HEK293 (cell line): ENCODE measurements around the gene FRMD4A.

Experiments used
- CTCF ChIA-PET: fragments of 350-600 bp; formaldehyde crosslinking; extraction: SDS; loops from one replicate; lab custom pipeline; 2021; ENCODE audit warnings: antibody characterized with exemption; lab: Yijun Ruan, JAX
- POLR2A ChIA-PET: fragments of 300-600 bp; formaldehyde crosslinking; extraction: SDS; loops from one replicate; lab custom pipeline; 2020; ENCODE audit warnings: antibody characterized with exemption, inconsistent platforms; lab: Yijun Ruan, JAX
- H3K27ac ChIP-seq: fragments of 200-500 bp; sonication (Bioruptor generic); 2 replicates; pipeline ENCODE4 v1.5.1; 2014; ENCODE audit warnings: low read depth, low read length, control low read depth, inconsistent platforms; ENCODE audit errors: extremely low read depth
- H3K36me3 ChIP-seq, 2 experiments: fragments of 200-500 bp in 1 of 2; sonication (Bioruptor generic) in 1 of 2; 1 replicate in 1 of 2; 2 replicates in 1 of 2; pipeline ENCODE4 v1.5.1; 2014 to 2017; ENCODE audit warnings: inconsistent platforms in 2 of 2, low read length in 2 of 2; ENCODE audit not compliant: control insufficient read depth in 2 of 2, insufficient read depth in 1 of 2
- H3K4me1 ChIP-seq: fragments of 200-500 bp; sonication (Bioruptor generic); 2 replicates; pipeline ENCODE4 v1.5.1; 2014; ENCODE audit warnings: mild to moderate bottlenecking, low read length, inconsistent platforms; ENCODE audit not compliant: control insufficient read depth, insufficient read depth
- H3K4me3 ChIP-seq: 2 replicates; pipeline ENCODE4 v1.5.1; 2011; ENCODE audit warnings: low read depth, mild to moderate bottlenecking, control low read depth, low read length, moderate library complexity
- H3K9me3 ChIP-seq: fragments of 200-500 bp; sonication (Bioruptor generic); 2 replicates; pipeline ENCODE4 v1.5.1; 2014; ENCODE audit warnings: low read depth, low read length, inconsistent platforms; ENCODE audit not compliant: control insufficient read depth, insufficient read depth
- BCL11A ChIP-seq: fragments of 450-650 bp; formaldehyde crosslinking; IDR thresholded peaks from 2 replicates; pipeline ENCODE4 v1.5.1; 2016; ENCODE audit warnings: low read depth, missing biosample characterization, missing genetic modification characterization
- FEZF1 ChIP-seq: fragments of 450-650 bp; formaldehyde crosslinking; IDR thresholded peaks from 2 replicates; pipeline ENCODE4 v1.5.1; 2016; ENCODE audit warnings: missing biosample characterization, missing genetic modification characterization
- GLI2 ChIP-seq: fragments of 450-650 bp; formaldehyde crosslinking; IDR thresholded peaks from 2 replicates; pipeline ENCODE4; 2017; ENCODE audit warnings: missing biosample characterization, missing genetic modification characterization, low read depth, borderline replicate concordance
- ZFP69B ChIP-seq: fragments of 450-650 bp; formaldehyde crosslinking; IDR thresholded peaks from 2 replicates; pipeline ENCODE4 v1.5.1; 2016; ENCODE audit warnings: missing biosample characterization, missing genetic modification characterization
- ZNF10 ChIP-seq: fragments of 450-650 bp; formaldehyde crosslinking; IDR thresholded peaks from 2 replicates; pipeline ENCODE4 v1.5.1; 2017; ENCODE audit warnings: missing biosample characterization, missing genetic modification characterization
- ZNF112 ChIP-seq: fragments of 450-650 bp; formaldehyde crosslinking; IDR thresholded peaks from 2 replicates; pipeline ENCODE4 v1.5.0; 2017; ENCODE audit warnings: missing biosample characterization, missing genetic modification characterization
- ZNF140 ChIP-seq: fragments of 450-650 bp; formaldehyde crosslinking; IDR thresholded peaks from 2 replicates; pipeline ENCODE4 v1.5.1; 2016; ENCODE audit warnings: missing biosample characterization, missing genetic modification characterization
- ZNF341 ChIP-seq: fragments of 450-650 bp; formaldehyde crosslinking; IDR thresholded peaks from 2 replicates; pipeline ENCODE4; 2016; ENCODE audit warnings: low read depth, missing biosample characterization, missing genetic modification characterization
- ZNF555 ChIP-seq: fragments of 450-650 bp; formaldehyde crosslinking; conservative IDR thresholded peaks from 2 replicates; pipeline ENCODE4 v1.5.1; 2017; ENCODE audit warnings: missing biosample characterization, mild to moderate bottlenecking, missing genetic modification characterization, inconsistent platforms
- ZNF561 ChIP-seq: fragments of 450-650 bp; IDR thresholded peaks from 2 replicates; pipeline ENCODE4 v1.5.1; 2018; ENCODE audit warnings: missing biosample characterization, missing genetic modification characterization, borderline replicate concordance
- ZNF571 ChIP-seq: fragments of 450-650 bp; formaldehyde crosslinking; IDR thresholded peaks from 2 replicates; pipeline ENCODE4 v1.5.0; 2017; ENCODE audit warnings: missing biosample characterization, missing genetic modification characterization
- ZNF621 ChIP-seq: fragments of 450-650 bp; formaldehyde crosslinking; IDR thresholded peaks from 2 replicates; pipeline ENCODE4 v1.5.1; 2017; ENCODE audit warnings: missing biosample characterization, missing genetic modification characterization
- ZNF677 ChIP-seq: fragments of 450-650 bp; IDR thresholded peaks from 2 replicates; pipeline ENCODE4 v1.5.0; 2018; ENCODE audit warnings: missing biosample characterization, mild to moderate bottlenecking, missing genetic modification characterization, moderate library complexity
- ZNF792 ChIP-seq: fragments of 450-650 bp; formaldehyde crosslinking; IDR thresholded peaks from 2 replicates; pipeline ENCODE4 v1.5.1; 2016; ENCODE audit warnings: missing biosample characterization, missing genetic modification characterization
- TF ChIP-seq, protein P1 (sequence below): fragments of 450-650 bp; formaldehyde crosslinking; IDR thresholded peaks from 2 replicates; pipeline ENCODE4 v1.5.1; 2016; ENCODE audit warnings: missing biosample characterization, missing genetic modification characterization
- TF ChIP-seq, protein P2 (sequence below): fragments of 450-650 bp; formaldehyde crosslinking; IDR thresholded peaks from 2 replicates; pipeline ENCODE4 v1.5.1; 2017; ENCODE audit warnings: missing biosample characterization, missing genetic modification characterization
- TF ChIP-seq, protein P3 (sequence below): fragments of 450-650 bp; formaldehyde crosslinking; IDR thresholded peaks from 2 replicates; pipeline ENCODE4 v1.5.1; 2016; ENCODE audit warnings: missing biosample characterization, missing genetic modification characterization
- TF ChIP-seq, protein P4 (sequence below): fragments of 450-650 bp; IDR thresholded peaks from 2 replicates; pipeline ENCODE4 v1.5.1; 2018; ENCODE audit warnings: missing biosample characterization, missing genetic modification characterization

The FRMD4A gene

DNA sequence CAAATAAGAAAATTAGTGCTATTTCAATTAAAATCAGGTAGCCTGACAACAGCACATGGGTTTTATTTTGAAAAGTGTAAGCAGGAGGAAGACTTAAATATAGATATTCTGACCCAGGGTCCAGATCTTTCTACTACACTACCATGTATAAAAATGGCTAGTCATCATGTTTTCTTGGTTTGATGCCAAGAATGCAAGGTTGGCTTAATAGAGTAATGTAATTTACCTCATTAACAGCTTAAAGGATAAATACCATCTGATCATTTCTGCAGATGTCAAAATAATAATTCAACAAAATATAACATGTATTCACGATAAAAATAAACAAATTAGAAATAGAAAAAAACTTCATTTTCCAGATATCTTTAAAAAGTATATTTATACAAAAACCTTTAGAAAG, 39.4 kb downstream of the FRMD4A start:
- H3K27ac ChIP-seq = no peak overlapping the region
- H3K4me3 ChIP-seq = no peak overlapping the region
- TF ChIP-seq ZNF112 (tag by site-specific recombination) (no peak), ZNF555 (tag by site-specific recombination) (no peak), FEZF1 (tag by site-specific recombination) (no peak), ZNF571 (tag by site-specific recombination) (no peak), ZNF341 (no peak), GLI2 (tag by site-specific recombination) (no peak), ZNF140 (tag by site-specific recombination) (no peak), ZNF561 (tag by site-specific recombination) (no peak), ZNF621 (tag by site-specific recombination) (no peak)
- TF ChIP-seq, protein P1, sequence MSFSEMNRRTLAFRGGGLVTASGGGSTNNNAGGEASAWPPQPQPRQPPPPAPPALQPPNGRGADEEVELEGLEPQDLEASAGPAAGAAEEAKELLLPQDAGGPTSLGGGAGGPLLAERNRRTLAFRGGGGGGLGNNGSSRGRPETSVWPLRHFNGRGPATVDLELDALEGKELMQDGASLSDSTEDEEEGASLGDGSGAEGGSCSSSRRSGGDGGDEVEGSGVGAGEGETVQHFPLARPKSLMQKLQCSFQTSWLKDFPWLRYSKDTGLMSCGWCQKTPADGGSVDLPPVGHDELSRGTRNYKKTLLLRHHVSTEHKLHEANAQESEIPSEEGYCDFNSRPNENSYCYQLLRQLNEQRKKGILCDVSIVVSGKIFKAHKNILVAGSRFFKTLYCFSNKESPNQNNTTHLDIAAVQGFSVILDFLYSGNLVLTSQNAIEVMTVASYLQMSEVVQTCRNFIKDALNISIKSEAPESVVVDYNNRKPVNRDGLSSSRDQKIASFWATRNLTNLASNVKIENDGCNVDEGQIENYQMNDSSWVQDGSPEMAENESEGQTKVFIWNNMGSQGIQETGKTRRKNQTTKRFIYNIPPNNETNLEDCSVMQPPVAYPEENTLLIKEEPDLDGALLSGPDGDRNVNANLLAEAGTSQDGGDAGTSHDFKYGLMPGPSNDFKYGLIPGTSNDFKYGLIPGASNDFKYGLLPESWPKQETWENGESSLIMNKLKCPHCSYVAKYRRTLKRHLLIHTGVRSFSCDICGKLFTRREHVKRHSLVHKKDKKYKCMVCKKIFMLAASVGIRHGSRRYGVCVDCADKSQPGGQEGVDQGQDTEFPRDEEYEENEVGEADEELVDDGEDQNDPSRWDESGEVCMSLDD (tag by site-specific recombination) = no peak
- TF ChIP-seq, protein P2, sequence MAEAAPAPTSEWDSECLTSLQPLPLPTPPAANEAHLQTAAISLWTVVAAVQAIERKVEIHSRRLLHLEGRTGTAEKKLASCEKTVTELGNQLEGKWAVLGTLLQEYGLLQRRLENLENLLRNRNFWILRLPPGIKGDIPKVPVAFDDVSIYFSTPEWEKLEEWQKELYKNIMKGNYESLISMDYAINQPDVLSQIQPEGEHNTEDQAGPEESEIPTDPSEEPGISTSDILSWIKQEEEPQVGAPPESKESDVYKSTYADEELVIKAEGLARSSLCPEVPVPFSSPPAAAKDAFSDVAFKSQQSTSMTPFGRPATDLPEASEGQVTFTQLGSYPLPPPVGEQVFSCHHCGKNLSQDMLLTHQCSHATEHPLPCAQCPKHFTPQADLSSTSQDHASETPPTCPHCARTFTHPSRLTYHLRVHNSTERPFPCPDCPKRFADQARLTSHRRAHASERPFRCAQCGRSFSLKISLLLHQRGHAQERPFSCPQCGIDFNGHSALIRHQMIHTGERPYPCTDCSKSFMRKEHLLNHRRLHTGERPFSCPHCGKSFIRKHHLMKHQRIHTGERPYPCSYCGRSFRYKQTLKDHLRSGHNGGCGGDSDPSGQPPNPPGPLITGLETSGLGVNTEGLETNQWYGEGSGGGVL (tag by site-specific recombination) = no peak
- CTCF ChIA-PET = interaction anchor here (0.5 to 0.8 kb wide), 4 partner anchors 22 to 529 kb away, joined by 3 read pairs; no protein-coding TSS in a partner anchor
- no peaks in the 10 kb centered on the region for H3K4me1 ChIP-seq
- POLR2A ChIA-PET = no interaction called here
- no peaks in the 10 kb centered on the region for H3K9me3 ChIP-seq
- no peaks in the 10 kb centered on the region for H3K36me3 ChIP-seq

DNA sequence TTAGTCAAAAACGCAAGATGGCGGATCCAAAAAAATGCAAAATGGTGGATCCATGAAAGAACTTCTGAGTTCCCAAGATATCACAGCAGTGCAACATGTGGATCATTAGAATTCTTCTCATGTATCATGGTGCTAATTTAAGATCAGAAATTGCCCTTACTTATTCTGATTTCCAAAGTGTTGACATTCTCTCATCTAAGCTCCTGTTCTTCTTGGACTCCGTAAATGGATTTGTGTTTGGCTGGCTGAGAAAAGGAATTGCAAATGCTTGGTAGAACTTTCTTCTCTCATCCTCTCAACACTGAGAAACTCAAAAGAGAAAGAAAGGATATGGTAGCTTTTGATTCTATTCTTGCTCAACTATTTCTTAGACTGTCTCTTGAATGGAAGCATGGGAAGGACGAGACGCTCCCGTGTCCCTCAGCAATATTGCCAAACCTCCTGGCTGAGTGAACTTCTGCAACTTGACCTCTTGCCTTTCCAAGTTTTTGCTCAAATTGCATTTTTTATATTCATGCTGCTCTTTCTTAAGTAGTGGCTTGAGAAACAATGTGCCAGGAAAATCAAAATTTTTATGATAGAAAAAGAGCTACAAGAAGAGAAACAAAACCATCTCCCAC, 44.7 kb downstream of the FRMD4A start:
- CTCF ChIA-PET = no interaction called here
- no peak overlapping the region for H3K27ac ChIP-seq
- no peaks in the 10 kb centered on the region for H3K4me1 ChIP-seq
- no peaks in the 10 kb centered on the region for H3K9me3 ChIP-seq
- POLR2A ChIA-PET = no interaction called here
- no peaks in the 10 kb centered on the region for H3K36me3 ChIP-seq
- TF ChIP-seq BCL11A (no peak), ZFP69B (tag by site-specific recombination) (no peak), ZNF792 (tag by site-specific recombination) (no peak), ZNF10 (tag by site-specific recombination) (no peak), ZNF677 (tag by site-specific recombination) (peak; percentile 93)
- TF ChIP-seq, protein P3, sequence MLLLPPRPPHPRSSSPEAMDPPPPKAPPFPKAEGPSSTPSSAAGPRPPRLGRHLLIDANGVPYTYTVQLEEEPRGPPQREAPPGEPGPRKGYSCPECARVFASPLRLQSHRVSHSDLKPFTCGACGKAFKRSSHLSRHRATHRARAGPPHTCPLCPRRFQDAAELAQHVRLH (tag by site-specific recombination) = no peak
- TF ChIP-seq, protein P4, sequence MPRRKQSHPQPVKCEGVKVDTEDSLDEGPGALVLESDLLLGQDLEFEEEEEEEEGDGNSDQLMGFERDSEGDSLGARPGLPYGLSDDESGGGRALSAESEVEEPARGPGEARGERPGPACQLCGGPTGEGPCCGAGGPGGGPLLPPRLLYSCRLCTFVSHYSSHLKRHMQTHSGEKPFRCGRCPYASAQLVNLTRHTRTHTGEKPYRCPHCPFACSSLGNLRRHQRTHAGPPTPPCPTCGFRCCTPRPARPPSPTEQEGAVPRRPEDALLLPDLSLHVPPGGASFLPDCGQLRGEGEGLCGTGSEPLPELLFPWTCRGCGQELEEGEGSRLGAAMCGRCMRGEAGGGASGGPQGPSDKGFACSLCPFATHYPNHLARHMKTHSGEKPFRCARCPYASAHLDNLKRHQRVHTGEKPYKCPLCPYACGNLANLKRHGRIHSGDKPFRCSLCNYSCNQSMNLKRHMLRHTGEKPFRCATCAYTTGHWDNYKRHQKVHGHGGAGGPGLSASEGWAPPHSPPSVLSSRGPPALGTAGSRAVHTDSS (tag by site-specific recombination) = no peak
- no peak overlapping the region for H3K4me3 ChIP-seq
